ENCODE data around the gene SORCS2.

Gene SORCS2

DNA sequence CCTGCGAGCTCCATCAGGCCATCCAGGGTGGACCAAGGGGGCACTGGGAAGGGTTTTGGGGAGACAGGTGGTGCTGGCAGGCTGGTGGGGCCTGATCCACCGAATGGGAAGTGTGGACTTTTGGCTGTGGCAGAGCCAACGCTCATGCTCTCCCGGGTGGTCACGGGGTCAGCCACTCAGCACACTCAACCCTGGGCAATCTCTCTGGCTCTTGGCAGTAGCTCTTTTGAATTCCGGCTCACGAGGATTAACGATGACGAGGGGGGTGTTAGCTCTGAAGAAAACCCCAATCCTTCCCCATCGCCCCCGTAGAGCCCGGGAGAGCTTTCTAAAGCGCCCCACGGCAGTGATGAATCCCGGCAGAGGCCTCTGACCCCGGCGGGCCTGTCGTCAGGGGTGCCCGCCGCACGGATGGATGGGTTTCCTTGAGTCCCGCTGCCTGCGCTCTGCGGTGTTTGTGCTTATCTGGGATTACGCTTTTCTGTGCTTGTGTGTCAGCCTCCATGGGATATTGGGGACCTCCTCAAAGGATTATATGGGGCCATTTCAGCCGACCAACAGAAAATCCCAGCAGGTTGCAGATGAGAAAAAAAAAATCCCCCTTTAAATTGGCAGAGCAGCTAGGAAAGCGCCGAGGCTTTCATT is 399.2 kb downstream of the SORCS2 start:
- TF ChIP-seq, protein P1, sequence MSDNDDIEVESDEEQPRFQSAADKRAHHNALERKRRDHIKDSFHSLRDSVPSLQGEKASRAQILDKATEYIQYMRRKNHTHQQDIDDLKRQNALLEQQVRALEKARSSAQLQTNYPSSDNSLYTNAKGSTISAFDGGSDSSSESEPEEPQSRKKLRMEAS (IDR thresholded peaks at IDR 0.05; ENCODE audit: low read depth, low read length), result no peak
- no peak for TF ChIP-seq CTCF (IDR thresholded peaks at IDR 0.05; ENCODE audit: low read depth, low read length)
- no peak for TF ChIP-seq MYC (IDR thresholded peaks at IDR 0.05; ENCODE audit: low read depth, low read length)
- TF ChIP-seq POLR2A (IDR thresholded peaks at IDR 0.05; ENCODE audit: extremely low read depth, insufficient read length), result no peak
- DNase-seq (ENCODE audit: low read depth), result no peak
- H3K4me3 ChIP-seq (ENCODE audit: low read depth, low read length), result no peak overlapping the region

DNA sequence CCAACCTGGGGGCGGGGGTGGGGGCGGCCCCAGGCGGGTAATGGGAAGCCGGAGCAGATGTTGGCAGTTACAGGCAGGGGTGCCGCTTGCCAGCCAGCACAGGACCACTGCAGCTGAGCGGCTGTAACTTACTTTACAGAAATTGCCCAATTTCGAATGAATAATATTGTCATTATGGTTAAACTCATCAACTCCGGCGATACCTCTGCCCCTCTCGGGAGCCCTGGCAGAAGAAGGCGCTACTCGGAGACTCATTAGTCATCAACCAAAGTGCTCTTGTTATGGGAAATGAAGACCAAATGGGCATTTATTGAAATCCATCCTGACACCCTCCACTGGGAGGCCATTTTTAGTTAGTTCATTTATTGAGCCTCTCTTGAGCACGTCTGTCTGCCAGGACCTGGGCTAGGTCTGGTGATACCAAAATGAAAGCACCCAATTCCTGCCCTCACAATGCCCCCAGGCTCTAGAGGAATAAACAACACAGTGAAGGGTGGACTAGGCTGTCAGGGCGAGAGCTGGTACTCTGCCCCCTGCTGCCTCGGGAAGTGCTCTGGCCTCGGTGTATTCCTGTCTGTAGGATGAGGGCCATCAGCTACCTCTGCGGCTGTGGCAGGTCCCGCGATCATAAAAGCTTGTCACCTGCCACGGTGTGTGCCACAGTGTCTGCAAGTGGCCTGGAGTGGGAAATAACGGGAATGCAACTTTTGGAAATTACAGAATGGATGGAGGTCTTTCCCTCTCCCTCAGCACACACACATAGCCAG is 401.5 kb downstream of the SORCS2 start:
- TF ChIP-seq CTCF (IDR thresholded peaks at IDR 0.05; ENCODE audit: low read depth, low read length) (no peak), MYC (IDR thresholded peaks at IDR 0.05; ENCODE audit: low read depth, low read length) (no peak)
- peak; percentile 16 for DNase-seq (ENCODE audit: low read depth)
- no peak overlapping the region for H3K4me3 ChIP-seq (ENCODE audit: low read depth, low read length)

DNA sequence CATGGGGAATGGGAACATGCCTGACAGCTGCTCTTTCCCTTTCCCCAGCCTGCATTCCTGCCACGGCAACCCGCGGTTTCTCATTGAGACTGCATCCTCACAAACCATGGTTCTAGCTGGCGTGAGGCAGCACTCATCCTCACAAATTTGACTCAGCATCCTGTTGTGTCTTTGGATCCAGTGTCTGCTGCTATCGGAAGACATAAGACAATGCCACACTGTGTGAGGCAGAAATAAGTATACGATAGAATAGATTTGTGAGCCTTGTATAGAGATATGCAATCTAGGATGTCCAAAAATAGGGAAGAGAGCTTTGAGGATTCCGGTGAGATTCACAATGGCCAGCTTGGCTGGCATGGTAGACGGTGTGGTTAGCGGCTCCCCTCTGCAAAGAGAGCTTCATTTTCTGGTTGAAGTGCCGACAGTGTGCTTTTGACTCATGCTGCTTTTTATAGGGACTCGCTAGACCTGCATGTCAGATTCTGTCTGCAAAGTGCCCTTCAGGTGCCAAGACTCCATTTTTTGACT is 403.7 kb downstream of the SORCS2 start:
- DNase-seq (ENCODE audit: low read depth), result no peak

GRCh38 chr4:7596918-7597606 is 404.7 kb downstream of the SORCS2 start:
- H3K4me3 ChIP-seq (ENCODE audit: low read depth, low read length), result no peak overlapping the region
- no peak for TF ChIP-seq POLR2A (IDR thresholded peaks at IDR 0.05; ENCODE audit: extremely low read depth, insufficient read length)
- TF ChIP-seq, protein P1 (IDR thresholded peaks at IDR 0.05; ENCODE audit: low read depth, low read length), result no peak
- no peak for TF ChIP-seq CTCF (IDR thresholded peaks at IDR 0.05; ENCODE audit: low read depth, low read length)
- TF ChIP-seq MYC (IDR thresholded peaks at IDR 0.05; ENCODE audit: low read depth, low read length), result no peak
- DNase-seq (ENCODE audit: low read depth), result peak; percentile 52

More for the DNA sequence above, 403.7 kb downstream of the SORCS2 start:
- TF ChIP-seq, protein P1 (IDR thresholded peaks at IDR 0.05; ENCODE audit: low read depth, low read length), result no peak
- TF ChIP-seq POLR2A (IDR thresholded peaks at IDR 0.05; ENCODE audit: extremely low read depth, insufficient read length) (no peak), CTCF (IDR thresholded peaks at IDR 0.05; ENCODE audit: low read depth, low read length) (no peak), MYC (IDR thresholded peaks at IDR 0.05; ENCODE audit: low read depth, low read length) (no peak)
- no peak overlapping the region for H3K4me3 ChIP-seq (ENCODE audit: low read depth, low read length)

- TF ChIP-seq, protein P1 (IDR thresholded peaks at IDR 0.05; ENCODE audit: low read depth, low read length), result no peak
- TF ChIP-seq CTCF (IDR thresholded peaks at IDR 0.05; ENCODE audit: low read depth, low read length) (no peak), POLR2A (IDR thresholded peaks at IDR 0.05; ENCODE audit: extremely low read depth, insufficient read length) (no peak), MYC (IDR thresholded peaks at IDR 0.05; ENCODE audit: low read depth, low read length) (no peak)
- no peak for DNase-seq (ENCODE audit: low read depth)
- H3K4me3 ChIP-seq (ENCODE audit: low read depth, low read length), result no peak overlapping the region
Observed at GRCh38 chr4:7598939-7599790, 406.8 kb downstream of the SORCS2 start.
